Coronary artery (tissue), 2 donors: Measurements from ENCODE around the gene SRCIN1.

Experiments
- DNase-seq: peaks from one replicate; pipeline ENCODE4 v3.0.0-alpha.2; 2017; ENCODE audit warnings: low spot score
- H3K27ac ChIP-seq, 2 donors: fragments of 200-600 bp; sonication (generic); one replicate each; pipeline ENCODE4 v1.5.1; 2016 to 2019
- H3K4me3 ChIP-seq: fragments of 200-600 bp; sonication (generic); 2 replicates; pipeline ENCODE4 v1.5.1; 2016; ENCODE audit warnings: mild to moderate bottlenecking, moderate library complexity
- TF ChIP-seq, protein P1 (sequence below): fragments of 200-600 bp; sonication (generic); IDR thresholded peaks from one replicate; pipeline ENCODE4 v1.5.1; 2019; ENCODE audit warnings: antibody characterized with exemption

The SRCIN1 gene

DNA sequence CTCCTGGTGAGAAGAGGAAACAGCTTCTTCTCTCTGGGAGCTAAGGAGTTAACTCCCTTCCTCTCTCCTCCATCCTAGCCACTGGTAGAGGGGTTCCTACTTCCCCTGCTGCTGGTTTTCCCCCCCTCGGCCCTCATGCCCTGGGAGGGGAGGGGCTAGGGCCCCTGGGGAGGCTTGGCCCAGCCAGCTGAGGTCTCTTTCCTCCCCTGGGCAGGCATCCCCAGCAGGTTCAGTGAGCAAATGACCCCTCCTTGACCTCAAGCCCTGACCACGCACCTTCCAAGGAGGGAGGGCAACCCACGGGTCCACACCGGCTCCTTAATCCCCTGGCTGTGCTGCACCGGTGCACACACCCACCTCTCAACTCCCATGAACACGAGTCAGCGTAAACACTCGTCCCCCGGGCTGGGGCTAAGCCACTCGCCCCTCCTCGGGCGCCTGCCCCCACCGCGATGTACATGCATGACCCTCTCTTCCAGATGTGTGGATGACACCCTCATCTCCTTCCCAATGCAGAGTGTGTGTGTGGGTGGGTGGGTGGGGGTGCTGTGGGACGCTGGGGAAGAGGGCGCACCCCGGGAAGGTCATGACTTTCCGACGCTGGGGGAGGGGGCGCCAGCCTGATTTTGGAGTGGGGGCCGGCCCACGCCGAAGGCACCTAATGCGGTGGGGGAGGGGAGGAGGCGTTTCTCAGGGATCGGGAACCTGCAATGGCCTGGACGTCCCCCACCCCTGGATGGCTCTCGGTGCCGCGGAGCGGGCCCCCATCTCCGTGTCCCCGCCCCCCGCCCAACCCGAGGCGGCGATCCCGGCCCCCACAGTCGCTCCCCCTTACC, 33.7 kb downstream of the SRCIN1 start:
- DNase-seq: no peak
- Histone ChIP-seq H3K4me3 (peak overlapping the region; percentile 62), H3K27ac (no peak overlapping the region)
- TF ChIP-seq, protein P1, sequence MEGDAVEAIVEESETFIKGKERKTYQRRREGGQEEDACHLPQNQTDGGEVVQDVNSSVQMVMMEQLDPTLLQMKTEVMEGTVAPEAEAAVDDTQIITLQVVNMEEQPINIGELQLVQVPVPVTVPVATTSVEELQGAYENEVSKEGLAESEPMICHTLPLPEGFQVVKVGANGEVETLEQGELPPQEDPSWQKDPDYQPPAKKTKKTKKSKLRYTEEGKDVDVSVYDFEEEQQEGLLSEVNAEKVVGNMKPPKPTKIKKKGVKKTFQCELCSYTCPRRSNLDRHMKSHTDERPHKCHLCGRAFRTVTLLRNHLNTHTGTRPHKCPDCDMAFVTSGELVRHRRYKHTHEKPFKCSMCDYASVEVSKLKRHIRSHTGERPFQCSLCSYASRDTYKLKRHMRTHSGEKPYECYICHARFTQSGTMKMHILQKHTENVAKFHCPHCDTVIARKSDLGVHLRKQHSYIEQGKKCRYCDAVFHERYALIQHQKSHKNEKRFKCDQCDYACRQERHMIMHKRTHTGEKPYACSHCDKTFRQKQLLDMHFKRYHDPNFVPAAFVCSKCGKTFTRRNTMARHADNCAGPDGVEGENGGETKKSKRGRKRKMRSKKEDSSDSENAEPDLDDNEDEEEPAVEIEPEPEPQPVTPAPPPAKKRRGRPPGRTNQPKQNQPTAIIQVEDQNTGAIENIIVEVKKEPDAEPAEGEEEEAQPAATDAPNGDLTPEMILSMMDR: no peak

GRCh38 chr17:38569701-38570512, 35.8 kb downstream of the SRCIN1 start:
- Histone ChIP-seq H3K4me3 (no peak overlapping the region), H3K27ac (no peak overlapping the region)
- TF ChIP-seq, protein P1: no peak
- DNase-seq: no peak

DNA sequence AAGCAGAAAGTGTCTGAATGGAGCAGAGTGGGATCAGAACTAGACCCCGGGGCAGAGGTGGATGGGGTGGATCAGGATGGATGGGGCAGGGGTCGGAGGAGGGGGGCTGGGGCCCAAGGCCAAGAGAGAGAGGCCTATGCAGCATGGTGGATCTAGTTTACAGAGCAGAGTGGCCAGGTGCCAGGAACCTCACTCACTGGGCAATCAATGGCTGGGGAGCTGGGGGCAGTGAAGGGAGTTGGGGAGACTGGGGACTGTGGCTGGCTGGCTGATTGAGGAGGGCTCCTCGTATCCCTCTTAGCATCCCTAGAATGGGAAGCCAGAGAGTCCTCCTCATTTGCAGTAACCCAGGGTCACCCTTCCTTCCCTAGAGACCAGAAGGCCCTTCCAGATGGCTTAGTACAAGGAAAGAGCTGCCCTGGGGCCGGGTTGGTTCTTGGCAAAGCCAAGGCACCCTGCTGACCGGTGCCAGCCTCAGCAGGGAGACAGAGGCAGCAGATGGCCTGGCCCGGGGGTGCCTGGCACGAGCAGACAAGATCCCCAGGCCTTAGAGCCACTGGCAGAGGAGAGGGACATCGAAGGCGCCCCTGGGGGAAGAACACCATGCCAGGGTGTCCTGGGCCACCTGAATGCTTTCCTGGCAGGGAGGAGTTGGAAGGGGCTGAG, 36.8 kb downstream of the SRCIN1 start:
- TF ChIP-seq, protein P1: no peak
- Histone ChIP-seq H3K4me3 (no peak overlapping the region), H3K27ac (no peak overlapping the region)
- DNase-seq: no peak

DNA sequence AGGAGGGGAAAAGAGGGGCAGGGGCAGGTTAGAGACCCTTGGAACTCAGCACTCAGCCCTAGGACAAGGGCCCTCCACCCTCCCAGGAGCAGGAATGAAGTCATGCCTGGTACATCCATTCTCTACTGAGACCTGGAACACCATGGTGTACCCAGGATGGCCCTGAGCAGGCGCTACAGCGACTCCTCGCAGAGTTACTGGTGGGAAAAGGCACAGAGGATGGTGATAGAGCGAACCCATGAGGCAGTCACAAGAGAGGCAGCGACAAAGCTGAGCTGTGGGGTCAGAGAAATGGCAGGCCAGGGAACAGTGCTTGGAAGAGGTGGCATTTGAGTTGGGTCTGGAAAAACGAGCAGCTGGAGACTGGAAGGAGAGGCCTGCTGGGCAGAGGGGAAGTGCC, 37.5 kb downstream of the SRCIN1 start:
- TF ChIP-seq, protein P1: no peak
- no peak overlapping the region for H3K27ac ChIP-seq
- no peak for DNase-seq
- no peak overlapping the region for H3K4me3 ChIP-seq

DNA sequence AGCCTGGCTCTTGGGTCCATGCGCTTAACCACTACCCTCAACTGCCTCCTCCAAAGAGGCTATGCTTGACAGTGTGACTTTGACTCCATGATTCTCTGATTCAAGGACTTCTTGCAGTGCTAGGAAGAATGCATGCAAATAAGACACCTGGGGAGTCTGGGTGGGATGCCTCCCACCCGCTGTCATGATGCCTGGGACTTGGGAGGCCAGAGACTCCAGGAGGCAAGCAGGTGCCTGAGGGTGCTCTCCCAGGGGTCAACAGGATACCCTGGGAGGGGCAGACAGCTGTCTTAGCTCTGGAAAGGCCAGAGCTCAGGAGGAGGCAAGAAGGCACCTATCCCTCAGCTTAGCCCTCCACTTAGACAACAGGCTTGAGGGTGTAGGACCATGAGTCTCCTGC, 38.4 kb downstream of the SRCIN1 start:
- DNase-seq: no peak
- no peak overlapping the region for H3K27ac ChIP-seq
- TF ChIP-seq, protein P1: no peak
- H3K4me3 ChIP-seq: no peak overlapping the region

DNA sequence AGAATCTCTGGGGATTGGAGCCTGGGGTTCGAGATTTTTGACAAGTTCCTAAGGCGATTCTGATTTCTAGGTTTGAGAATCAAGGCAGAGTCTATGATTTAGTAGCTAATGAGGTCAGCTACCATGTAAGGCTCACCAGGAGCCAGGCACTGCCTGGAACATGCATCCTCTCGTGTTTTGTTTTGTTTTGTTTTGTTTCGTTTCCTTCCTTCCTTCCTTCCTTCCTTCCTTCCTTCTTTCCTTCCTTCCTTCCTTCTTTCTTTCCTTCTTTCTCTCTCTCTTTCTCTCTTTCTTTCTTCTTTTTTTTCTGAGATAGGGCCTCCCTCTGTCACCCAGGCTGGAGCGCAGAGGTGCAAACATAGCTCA, 39.1 kb downstream of the SRCIN1 start:
- Histone ChIP-seq H3K4me3 (no peak overlapping the region), H3K27ac (no peak overlapping the region)
- DNase-seq: no peak
- TF ChIP-seq, protein P1: no peak
